Measurements from ENCODE around the gene FBXL22. TPM values are rescaled to one million over a fixed set of nuclear protein-coding genes. Genes with fewer than 3 reads are reported as not detected.

Gene FBXL22
- total and polyA plus RNA-seq, 2 experiments from 2014 or later, result 0.26 TPM; not detected in 1

DNA sequence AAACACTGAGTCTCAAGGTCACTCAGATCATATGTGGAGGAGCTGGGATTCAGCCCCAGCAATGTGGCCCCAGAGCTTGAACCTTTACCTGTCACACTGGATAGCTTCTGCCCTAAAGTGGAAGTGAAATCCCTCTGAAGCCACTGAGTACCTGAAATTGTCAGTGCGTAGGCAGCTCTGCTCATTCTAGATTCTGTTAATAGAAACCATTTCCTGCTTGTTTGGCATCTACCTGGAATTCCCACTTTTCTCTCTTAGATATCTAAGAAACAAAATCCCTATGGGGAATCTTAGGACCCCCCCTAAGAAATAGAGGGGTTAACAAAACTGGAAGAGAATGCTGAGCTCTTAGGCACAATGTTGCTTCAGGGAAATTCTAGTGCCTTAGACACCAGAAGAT is 29.8 kb downstream of the FBXL22 start:
- Histone ChIP-seq H3K4me2 (no peak overlapping the region), H4K20me1 (replicated peaks; ENCODE audit: insufficient read depth) (no peaks in the 10 kb centered on the region)

More for the DNA sequence above, 29.8 kb downstream of the FBXL22 start:
- Histone ChIP-seq H3K36me3 (ENCODE audit: insufficient read depth) (peaks cover 12% of the 10 kb centered on the region), H2AFZ (no peak overlapping the region), H3K4me3 (no peak overlapping the region), H3F3A (replicated peaks; ENCODE audit: low read depth) (no peaks in the 10 kb centered on the region), H3K79me2 (replicated peaks; ENCODE audit: insufficient read depth) (no peaks in the 10 kb centered on the region), H3K4me1 (ENCODE audit: insufficient read depth) (no peaks in the 10 kb centered on the region), H3K27ac (ENCODE audit: low read depth) (no peak overlapping the region), H3K27me3 (ENCODE audit: insufficient read depth) (no peaks in the 10 kb centered on the region), H3K9me2 (ENCODE audit: insufficient read depth) (no peaks in the 10 kb centered on the region)
- H3K27me3 Mint-ChIP-seq (ENCODE audit: insufficient read depth, low read depth, poor library complexity), result no peaks in the 10 kb centered on the region
- no peak overlapping the region for H3K27ac Mint-ChIP-seq
- DNase-seq (ENCODE audit: low spot score), result no peak
- ATAC-seq, result no peak
- H3K36me3 Mint-ChIP-seq (ENCODE audit: low read depth), result peaks cover 28% of the 10 kb centered on the region
- no peak for TF ChIP-seq NANOG (IDR thresholded peaks at IDR 0.05; ENCODE audit: borderline replicate concordance)
- TF ChIP-seq ZNF114 (CRISPR knock-in tag; IDR thresholded peaks at IDR 0.05), result no peak
- TF ChIP-seq ZNF331 (CRISPR knock-in tag; IDR thresholded peaks at IDR 0.05; ENCODE audit: low read depth), result no peak
- TF ChIP-seq CREB1 (CRISPR knock-in tag; IDR thresholded peaks at IDR 0.05; ENCODE audit: low read depth), result no peak
- no peak for TF ChIP-seq EZH2phosphoT487 (IDR thresholded peaks at IDR 0.05; ENCODE audit: unreplicated experiment)
- TF ChIP-seq, protein P1, sequence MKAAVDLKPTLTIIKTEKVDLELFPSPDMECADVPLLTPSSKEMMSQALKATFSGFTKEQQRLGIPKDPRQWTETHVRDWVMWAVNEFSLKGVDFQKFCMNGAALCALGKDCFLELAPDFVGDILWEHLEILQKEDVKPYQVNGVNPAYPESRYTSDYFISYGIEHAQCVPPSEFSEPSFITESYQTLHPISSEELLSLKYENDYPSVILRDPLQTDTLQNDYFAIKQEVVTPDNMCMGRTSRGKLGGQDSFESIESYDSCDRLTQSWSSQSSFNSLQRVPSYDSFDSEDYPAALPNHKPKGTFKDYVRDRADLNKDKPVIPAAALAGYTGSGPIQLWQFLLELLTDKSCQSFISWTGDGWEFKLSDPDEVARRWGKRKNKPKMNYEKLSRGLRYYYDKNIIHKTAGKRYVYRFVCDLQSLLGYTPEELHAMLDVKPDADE (IDR thresholded peaks at IDR 0.05), result no peak
- TF ChIP-seq, protein P2, sequence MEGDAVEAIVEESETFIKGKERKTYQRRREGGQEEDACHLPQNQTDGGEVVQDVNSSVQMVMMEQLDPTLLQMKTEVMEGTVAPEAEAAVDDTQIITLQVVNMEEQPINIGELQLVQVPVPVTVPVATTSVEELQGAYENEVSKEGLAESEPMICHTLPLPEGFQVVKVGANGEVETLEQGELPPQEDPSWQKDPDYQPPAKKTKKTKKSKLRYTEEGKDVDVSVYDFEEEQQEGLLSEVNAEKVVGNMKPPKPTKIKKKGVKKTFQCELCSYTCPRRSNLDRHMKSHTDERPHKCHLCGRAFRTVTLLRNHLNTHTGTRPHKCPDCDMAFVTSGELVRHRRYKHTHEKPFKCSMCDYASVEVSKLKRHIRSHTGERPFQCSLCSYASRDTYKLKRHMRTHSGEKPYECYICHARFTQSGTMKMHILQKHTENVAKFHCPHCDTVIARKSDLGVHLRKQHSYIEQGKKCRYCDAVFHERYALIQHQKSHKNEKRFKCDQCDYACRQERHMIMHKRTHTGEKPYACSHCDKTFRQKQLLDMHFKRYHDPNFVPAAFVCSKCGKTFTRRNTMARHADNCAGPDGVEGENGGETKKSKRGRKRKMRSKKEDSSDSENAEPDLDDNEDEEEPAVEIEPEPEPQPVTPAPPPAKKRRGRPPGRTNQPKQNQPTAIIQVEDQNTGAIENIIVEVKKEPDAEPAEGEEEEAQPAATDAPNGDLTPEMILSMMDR (conservative IDR thresholded peaks at IDR 0.05; ENCODE audit: low read depth in 2 of 2), result no peak
- TF ChIP-seq, protein P3, sequence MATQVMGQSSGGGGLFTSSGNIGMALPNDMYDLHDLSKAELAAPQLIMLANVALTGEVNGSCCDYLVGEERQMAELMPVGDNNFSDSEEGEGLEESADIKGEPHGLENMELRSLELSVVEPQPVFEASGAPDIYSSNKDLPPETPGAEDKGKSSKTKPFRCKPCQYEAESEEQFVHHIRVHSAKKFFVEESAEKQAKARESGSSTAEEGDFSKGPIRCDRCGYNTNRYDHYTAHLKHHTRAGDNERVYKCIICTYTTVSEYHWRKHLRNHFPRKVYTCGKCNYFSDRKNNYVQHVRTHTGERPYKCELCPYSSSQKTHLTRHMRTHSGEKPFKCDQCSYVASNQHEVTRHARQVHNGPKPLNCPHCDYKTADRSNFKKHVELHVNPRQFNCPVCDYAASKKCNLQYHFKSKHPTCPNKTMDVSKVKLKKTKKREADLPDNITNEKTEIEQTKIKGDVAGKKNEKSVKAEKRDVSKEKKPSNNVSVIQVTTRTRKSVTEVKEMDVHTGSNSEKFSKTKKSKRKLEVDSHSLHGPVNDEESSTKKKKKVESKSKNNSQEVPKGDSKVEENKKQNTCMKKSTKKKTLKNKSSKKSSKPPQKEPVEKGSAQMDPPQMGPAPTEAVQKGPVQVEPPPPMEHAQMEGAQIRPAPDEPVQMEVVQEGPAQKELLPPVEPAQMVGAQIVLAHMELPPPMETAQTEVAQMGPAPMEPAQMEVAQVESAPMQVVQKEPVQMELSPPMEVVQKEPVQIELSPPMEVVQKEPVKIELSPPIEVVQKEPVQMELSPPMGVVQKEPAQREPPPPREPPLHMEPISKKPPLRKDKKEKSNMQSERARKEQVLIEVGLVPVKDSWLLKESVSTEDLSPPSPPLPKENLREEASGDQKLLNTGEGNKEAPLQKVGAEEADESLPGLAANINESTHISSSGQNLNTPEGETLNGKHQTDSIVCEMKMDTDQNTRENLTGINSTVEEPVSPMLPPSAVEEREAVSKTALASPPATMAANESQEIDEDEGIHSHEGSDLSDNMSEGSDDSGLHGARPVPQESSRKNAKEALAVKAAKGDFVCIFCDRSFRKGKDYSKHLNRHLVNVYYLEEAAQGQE (IDR thresholded peaks at IDR 0.05; ENCODE audit: unreplicated experiment), result no peak
- TF ChIP-seq, protein P4, sequence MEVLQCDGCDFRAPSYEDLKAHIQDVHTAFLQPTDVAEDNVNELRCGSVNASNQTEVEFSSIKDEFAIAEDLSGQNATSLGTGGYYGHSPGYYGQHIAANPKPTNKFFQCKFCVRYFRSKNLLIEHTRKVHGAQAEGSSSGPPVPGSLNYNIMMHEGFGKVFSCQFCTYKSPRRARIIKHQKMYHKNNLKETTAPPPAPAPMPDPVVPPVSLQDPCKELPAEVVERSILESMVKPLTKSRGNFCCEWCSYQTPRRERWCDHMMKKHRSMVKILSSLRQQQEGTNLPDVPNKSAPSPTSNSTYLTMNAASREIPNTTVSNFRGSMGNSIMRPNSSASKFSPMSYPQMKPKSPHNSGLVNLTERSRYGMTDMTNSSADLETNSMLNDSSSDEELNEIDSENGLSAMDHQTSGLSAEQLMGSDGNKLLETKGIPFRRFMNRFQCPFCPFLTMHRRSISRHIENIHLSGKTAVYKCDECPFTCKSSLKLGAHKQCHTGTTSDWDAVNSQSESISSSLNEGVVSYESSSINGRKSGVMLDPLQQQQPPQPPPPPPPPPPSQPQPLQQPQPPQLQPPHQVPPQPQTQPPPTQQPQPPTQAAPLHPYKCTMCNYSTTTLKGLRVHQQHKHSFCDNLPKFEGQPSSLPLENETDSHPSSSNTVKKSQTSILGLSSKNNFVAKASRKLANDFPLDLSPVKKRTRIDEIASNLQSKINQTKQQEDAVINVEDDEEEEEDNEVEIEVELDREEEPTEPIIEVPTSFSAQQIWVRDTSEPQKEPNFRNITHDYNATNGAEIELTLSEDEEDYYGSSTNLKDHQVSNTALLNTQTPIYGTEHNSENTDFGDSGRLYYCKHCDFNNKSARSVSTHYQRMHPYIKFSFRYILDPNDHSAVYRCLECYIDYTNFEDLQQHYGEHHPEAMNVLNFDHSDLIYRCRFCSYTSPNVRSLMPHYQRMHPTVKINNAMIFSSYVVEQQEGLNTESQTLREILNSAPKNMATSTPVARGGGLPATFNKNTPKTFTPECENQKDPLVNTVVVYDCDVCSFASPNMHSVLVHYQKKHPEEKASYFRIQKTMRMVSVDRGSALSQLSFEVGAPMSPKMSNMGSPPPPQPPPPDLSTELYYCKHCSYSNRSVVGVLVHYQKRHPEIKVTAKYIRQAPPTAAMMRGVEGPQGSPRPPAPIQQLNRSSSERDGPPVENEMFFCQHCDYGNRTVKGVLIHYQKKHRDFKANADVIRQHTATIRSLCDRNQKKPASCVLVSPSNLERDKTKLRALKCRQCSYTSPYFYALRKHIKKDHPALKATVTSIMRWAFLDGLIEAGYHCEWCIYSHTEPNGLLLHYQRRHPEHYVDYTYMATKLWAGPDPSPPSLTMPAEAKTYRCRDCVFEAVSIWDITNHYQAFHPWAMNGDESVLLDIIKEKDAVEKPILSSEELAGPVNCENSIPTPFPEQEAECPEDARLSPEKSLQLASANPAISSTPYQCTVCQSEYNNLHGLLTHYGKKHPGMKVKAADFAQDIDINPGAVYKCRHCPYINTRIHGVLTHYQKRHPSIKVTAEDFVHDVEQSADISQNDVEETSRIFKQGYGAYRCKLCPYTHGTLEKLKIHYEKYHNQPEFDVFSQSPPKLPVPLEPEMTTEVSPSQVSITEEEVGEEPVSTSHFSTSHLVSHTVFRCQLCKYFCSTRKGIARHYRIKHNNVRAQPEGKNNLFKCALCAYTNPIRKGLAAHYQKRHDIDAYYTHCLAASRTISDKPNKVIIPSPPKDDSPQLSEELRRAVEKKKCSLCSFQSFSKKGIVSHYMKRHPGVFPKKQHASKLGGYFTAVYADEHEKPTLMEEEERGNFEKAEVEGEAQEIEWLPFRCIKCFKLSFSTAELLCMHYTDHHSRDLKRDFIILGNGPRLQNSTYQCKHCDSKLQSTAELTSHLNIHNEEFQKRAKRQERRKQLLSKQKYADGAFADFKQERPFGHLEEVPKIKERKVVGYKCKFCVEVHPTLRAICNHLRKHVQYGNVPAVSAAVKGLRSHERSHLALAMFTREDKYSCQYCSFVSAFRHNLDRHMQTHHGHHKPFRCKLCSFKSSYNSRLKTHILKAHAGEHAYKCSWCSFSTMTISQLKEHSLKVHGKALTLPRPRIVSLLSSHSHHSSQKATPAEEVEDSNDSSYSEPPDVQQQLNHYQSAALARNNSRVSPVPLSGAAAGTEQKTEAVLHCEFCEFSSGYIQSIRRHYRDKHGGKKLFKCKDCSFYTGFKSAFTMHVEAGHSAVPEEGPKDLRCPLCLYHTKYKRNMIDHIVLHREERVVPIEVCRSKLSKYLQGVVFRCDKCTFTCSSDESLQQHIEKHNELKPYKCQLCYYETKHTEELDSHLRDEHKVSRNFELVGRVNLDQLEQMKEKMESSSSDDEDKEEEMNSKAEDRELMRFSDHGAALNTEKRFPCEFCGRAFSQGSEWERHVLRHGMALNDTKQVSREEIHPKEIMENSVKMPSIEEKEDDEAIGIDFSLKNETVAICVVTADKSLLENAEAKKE (CRISPR knock-in tag; IDR thresholded peaks at IDR 0.05), result no peak
- no peak for TF ChIP-seq EZH2 (IDR thresholded peaks at IDR 0.05; ENCODE audit: low read depth, unreplicated experiment)
- no peak for TF ChIP-seq POLR2AphosphoS5 (IDR thresholded peaks at IDR 0.05; ENCODE audit: low read depth)
- no peak for TF ChIP-seq JUNB (IDR thresholded peaks at IDR 0.05; ENCODE audit: unreplicated experiment)
- no peak for TF ChIP-seq STAT1 (IDR thresholded peaks at IDR 0.05; ENCODE audit: unreplicated experiment)
- no peaks in the 10 kb centered on the region for H3K4me1 Mint-ChIP-seq
- no peak overlapping the region for H3K4me3 Mint-ChIP-seq
- H3K9me3 Mint-ChIP-seq, result no peaks in the 10 kb centered on the region

Measured in GM23338 (cell line).